ENCODE data around the gene KLHDC7A.
A peak's percentile ranks its signal among the peaks of the same experiment; 100 is the strongest.
"Not testable (repeated sequence)": the region's sequence is repeated elsewhere in the genome, so short reads cannot be mapped to it uniquely, and the experiment has no call there.

Gene KLHDC7A

DNA sequence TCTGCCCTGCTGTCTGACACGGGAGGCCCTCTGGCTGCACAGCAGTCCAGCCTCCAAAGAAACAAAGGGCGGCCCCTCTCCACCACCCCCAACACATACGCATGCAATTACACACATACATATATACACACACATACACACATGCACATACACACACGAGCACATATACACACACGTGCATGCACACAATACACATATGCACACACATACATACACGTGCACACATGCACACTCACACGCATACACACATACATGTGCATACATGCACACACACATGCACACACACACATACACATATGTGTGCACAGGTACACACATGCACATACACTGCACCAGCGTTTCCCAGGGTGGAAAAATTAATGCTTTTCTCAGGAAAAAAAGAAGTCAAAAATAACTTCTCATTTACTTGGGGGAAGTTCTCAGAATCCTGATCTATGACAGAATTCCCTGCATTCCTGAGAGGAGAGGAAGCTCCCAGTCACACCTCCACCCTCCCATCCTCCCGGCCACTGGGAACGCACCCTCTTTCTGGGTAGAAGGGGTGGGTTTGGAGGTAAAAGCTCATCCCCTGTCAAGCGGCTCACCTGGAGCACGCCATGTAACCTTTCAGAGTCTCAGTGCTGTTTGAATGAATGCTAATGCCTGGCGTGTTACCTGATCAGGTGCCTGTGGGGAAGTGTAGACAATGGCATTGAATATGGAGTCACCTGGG is 33.1 kb upstream of the KLHDC7A start:
- TF ChIP-seq, protein P1, sequence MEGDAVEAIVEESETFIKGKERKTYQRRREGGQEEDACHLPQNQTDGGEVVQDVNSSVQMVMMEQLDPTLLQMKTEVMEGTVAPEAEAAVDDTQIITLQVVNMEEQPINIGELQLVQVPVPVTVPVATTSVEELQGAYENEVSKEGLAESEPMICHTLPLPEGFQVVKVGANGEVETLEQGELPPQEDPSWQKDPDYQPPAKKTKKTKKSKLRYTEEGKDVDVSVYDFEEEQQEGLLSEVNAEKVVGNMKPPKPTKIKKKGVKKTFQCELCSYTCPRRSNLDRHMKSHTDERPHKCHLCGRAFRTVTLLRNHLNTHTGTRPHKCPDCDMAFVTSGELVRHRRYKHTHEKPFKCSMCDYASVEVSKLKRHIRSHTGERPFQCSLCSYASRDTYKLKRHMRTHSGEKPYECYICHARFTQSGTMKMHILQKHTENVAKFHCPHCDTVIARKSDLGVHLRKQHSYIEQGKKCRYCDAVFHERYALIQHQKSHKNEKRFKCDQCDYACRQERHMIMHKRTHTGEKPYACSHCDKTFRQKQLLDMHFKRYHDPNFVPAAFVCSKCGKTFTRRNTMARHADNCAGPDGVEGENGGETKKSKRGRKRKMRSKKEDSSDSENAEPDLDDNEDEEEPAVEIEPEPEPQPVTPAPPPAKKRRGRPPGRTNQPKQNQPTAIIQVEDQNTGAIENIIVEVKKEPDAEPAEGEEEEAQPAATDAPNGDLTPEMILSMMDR (IDR thresholded peaks at IDR 0.05; ENCODE audit: low read depth, low read length): no peak
- no peak for DNase-seq (ENCODE audit: low read depth in 2 of 2)
- H3K4me3 ChIP-seq (replicated peaks in 1 of 2; ENCODE audit: low read depth in 2 of 2, low read length in 2 of 2): no peak overlapping the region

DNA sequence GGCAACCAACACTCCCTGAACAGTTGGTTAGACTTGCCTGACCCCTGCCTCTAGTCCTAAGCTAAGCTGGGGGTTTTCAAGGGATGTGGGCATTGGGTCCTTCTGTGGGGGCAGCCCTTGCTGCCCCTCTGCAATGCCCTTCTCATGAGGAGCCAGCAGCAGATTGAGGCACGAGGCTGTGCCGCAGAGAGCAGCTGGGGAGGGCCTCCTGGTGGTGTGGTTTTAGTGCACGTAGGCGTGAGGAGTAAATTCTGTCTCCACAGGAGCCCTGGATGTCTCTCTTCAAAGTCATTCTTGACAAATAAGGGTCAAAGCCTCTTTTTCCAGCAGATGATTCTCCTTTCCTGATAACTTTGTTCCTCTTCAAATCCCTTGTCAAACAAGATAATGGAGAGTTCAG is 31.8 kb upstream of the KLHDC7A start:
- TF ChIP-seq, protein P1 (IDR thresholded peaks at IDR 0.05; ENCODE audit: low read depth, low read length): no peak
- no peak for DNase-seq (ENCODE audit: low read depth in 2 of 2)
- no peak overlapping the region for H3K4me3 ChIP-seq (replicated peaks in 1 of 2; ENCODE audit: low read depth in 2 of 2, low read length in 2 of 2)

DNA sequence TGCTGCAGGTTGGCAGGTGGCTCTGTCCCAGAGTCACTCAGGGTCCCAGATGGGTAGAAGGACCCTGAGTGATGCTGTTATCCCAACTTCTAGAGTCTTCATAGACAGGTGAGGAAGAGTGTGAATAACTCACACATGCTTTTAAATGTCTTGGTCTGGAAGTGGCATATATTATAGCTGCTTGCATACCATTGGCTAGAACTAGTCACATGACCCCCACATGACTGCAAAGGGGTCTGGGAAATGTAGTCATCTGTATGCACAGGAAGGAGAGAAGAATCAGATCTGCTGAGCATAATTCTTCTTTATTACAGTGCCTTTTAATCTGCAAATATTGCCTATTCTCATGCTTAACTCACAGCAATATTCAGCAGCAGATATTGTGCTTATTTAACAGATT is 28.2 kb upstream of the KLHDC7A start:
- no peak overlapping the region for H3K4me3 ChIP-seq (replicated peaks in 1 of 2; ENCODE audit: low read depth in 2 of 2, low read length in 2 of 2)
- DNase-seq (ENCODE audit: low read depth in 2 of 2): peak; percentile 2 to 5
- TF ChIP-seq, protein P1 (IDR thresholded peaks at IDR 0.05; ENCODE audit: low read depth, low read length): no peak

DNA sequence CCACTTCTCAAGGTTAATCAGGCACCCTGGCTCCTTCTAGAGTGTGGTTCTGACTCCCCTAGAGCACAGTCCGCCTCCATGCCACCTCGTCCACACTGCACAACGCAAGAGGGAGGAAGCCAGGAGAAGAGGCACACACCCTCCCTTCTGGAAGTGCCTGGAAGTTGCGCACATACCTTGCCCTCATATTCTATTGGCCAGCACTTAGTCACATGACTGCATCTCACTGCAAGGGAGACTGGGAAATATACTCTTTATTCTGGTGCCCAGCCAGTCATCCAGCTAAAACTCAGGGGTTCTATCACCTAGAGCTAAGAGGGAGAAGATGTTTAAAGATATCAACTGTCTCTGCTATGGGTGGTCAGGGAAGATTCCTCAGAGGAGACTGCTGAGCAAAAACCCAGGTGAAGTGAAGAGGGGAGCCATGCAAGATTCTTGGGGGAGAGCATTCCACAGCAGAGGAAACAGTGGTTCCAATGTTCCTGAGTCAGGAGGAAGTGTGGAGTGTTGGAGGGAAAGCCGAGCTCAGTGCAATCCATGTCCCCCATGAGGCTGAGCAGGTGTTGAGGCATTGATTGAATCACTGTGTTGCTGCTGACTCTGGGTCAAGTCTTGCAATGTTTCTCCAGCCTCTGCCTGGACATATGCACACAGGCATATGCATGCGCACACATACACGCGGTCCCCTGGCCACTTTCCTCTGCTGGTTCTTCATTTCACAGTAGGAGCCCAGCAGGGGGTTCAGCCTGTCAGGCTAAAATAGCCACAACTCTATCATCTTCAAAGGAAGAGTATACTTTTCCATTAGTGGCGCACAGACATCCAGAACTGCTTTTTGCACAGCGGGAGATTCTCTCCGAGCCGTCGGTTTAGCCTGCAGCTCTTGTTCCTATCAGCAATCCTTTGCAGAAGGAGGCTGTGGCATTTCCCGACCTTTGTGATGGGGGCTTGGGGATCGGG is 22.3 kb upstream of the KLHDC7A start:
- no peak for DNase-seq (ENCODE audit: low read depth in 2 of 2)
- H3K4me3 ChIP-seq (replicated peaks in 1 of 2; ENCODE audit: low read depth in 2 of 2, low read length in 2 of 2): no peak overlapping the region
- TF ChIP-seq, protein P1 (IDR thresholded peaks at IDR 0.05; ENCODE audit: low read depth, low read length): no peak

DNA sequence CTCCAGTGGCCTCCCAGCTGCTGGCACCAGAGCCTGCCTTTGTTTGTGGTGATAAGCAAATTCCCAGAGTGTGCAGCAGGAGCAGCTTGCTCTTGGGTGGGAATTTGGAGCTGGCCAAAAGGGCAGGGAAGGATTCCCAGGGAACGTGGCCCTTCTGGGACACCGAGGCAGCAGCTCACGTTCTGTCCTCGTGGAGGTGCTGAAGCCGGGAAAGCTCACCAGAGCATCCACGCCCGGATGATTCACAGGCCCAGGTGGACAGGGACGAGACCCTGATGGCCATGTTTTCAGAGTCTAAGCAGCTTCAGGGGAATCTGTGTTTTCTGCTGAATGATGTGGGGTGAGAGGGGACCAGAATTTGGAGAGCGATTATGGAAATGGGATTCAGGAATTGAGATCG is 19.1 kb upstream of the KLHDC7A start:
- no peak for DNase-seq (ENCODE audit: low read depth in 2 of 2)
- H3K4me3 ChIP-seq (replicated peaks in 1 of 2; ENCODE audit: low read depth in 2 of 2, low read length in 2 of 2): no peak overlapping the region
- TF ChIP-seq, protein P1 (IDR thresholded peaks at IDR 0.05; ENCODE audit: low read depth, low read length): no peak

DNA sequence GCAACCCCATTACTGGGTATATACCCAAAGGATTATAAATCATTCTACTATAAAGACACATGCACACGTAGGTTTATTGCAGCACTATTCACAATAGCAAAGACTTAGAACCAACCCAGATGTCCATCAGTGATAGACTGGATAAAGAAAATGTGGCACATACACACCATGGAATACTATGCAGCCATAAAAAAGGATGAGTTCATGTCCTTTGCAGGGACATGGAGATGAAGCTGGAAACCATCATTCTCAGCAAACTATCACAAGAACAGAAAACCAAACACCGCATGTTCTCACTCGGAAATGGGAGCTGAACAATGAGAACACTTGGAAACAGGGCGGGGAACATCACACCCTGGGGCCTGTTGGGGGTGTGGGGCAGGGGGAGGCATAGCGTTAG is 18.2 kb upstream of the KLHDC7A start:
- DNase-seq (ENCODE audit: low read depth in 2 of 2): not testable (repeated sequence)

DNA sequence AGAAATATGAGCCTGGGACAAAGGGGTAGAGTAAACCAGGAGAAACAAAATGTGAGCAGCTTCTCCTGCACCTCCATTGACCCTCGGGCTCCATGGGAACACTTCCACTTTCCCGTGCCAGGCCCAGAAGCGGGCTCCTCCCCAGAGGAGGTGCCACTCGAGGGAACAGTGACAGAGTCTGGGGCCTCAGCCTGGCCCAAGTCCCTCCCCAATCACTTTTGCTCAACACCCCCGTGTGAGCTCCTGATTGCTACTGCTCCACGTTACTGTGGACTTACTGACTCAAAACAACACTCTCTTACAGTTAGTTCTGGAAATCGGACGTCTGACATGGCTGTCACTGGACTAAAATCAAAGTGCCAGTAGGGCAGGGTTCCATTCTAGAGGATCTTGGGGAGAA is 17.7 kb upstream of the KLHDC7A start:
- no peak overlapping the region for H3K4me3 ChIP-seq (replicated peaks in 1 of 2; ENCODE audit: low read depth in 2 of 2, low read length in 2 of 2)
- TF ChIP-seq, protein P1 (IDR thresholded peaks at IDR 0.05; ENCODE audit: low read depth, low read length): no peak
- no peak for DNase-seq (ENCODE audit: low read depth in 2 of 2)

More for the DNA sequence above, 18.2 kb upstream of the KLHDC7A start:
- H3K4me3 ChIP-seq (replicated peaks in 1 of 2; ENCODE audit: low read depth in 2 of 2, low read length in 2 of 2): not testable (repeated sequence)

All from cardiac fibroblast (primary cell).